ENCODE measurements around the gene CC2D1A.

DNA sequence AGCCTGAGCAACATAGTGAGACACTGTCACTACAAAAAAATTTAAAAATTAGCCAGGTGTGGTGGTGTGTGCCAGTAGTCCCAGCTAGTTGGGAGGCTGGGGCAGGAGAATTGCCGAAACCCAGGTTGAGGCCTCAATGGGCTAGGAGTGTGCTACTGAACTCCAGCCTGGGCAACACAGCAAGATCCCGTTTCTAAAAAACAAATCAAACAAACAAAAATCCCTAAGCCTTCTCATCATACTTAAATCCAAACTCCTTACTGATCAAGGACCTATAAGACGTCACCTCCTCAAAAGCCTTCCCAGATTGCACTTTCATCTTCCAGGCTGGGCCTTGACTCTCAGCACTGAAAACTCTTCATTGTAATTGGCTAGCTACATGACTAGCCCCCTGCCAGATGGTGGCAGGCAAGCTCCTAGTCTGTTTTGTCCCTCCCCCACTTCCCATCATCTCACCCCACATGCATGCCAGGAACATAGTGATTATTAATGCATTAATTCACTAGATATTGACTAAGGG is 46.6 kb upstream of the CC2D1A start:
- TF ChIP-seq, protein P1, sequence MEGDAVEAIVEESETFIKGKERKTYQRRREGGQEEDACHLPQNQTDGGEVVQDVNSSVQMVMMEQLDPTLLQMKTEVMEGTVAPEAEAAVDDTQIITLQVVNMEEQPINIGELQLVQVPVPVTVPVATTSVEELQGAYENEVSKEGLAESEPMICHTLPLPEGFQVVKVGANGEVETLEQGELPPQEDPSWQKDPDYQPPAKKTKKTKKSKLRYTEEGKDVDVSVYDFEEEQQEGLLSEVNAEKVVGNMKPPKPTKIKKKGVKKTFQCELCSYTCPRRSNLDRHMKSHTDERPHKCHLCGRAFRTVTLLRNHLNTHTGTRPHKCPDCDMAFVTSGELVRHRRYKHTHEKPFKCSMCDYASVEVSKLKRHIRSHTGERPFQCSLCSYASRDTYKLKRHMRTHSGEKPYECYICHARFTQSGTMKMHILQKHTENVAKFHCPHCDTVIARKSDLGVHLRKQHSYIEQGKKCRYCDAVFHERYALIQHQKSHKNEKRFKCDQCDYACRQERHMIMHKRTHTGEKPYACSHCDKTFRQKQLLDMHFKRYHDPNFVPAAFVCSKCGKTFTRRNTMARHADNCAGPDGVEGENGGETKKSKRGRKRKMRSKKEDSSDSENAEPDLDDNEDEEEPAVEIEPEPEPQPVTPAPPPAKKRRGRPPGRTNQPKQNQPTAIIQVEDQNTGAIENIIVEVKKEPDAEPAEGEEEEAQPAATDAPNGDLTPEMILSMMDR (IDR thresholded peaks at IDR 0.05) = no peak
- no peak for TF ChIP-seq POLR2A (IDR thresholded peaks at IDR 0.05)
